Liver (tissue), 9 donors: ENCODE measurements around the gene PTTG1IP. TPM values are rescaled to one million over a fixed set of nuclear protein-coding genes. Genes with fewer than 3 reads are reported as not detected.

ENCODE experiments used
- DNase-seq: peaks from one replicate; pipeline ENCODE4 v3.0.0-alpha.2; 2017; ENCODE audit warnings: low spot score
- H3K27ac ChIP-seq, 2 donors: one replicate each; pipeline ENCODE4 v1.7.0; 2013; ENCODE audit warnings: inconsistent platforms in 2 of 2, low read length in 2 of 2, control low read depth in 1 of 2, low read depth in 1 of 2, mild to moderate bottlenecking in 1 of 2
- H3K27me3 ChIP-seq, 4 donors: one replicate each; pipeline versions ENCODE4 v1.6.1 to v1.7.0; 2013; ENCODE audit warnings: low read length in 3 of 4, inconsistent platforms in 1 of 4, mild to moderate bottlenecking in 1 of 4, moderate library complexity in 1 of 4; ENCODE audit not compliant: control insufficient read depth in 4 of 4, insufficient read depth in 4 of 4
- H3K36me3 ChIP-seq, 4 donors: one replicate each; pipeline versions ENCODE4 v1.6.1 to v1.7.0; 2013; ENCODE audit warnings: low read length in 3 of 4, mild to moderate bottlenecking in 3 of 4, low read depth in 1 of 4, moderate library complexity in 1 of 4; ENCODE audit not compliant: control insufficient read depth in 4 of 4, insufficient read depth in 3 of 4
- H3K4me1 ChIP-seq, 4 donors: one replicate each; pipeline versions ENCODE4 v1.6.1 to v1.7.0; 2013; ENCODE audit warnings: low read length in 3 of 4, mild to moderate bottlenecking in 3 of 4, moderate library complexity in 1 of 4; ENCODE audit not compliant: control insufficient read depth in 4 of 4, insufficient read depth in 4 of 4
- H3K4me3 ChIP-seq, 3 donors: one replicate each; pipeline versions ENCODE4 v1.6.1 to v1.7.0; 2013; ENCODE audit warnings: low read length in 3 of 3, control low read depth in 1 of 3, low read depth in 1 of 3, mild to moderate bottlenecking in 1 of 3
- H3K9ac ChIP-seq, 2 donors: one replicate each; pipeline ENCODE4 v1.7.0; 2013; ENCODE audit warnings: low read length in 2 of 2, mild to moderate bottlenecking in 2 of 2, moderate library complexity in 2 of 2, control low read depth in 1 of 2, low read depth in 1 of 2
- H3K9me3 ChIP-seq, 4 donors: one replicate each; pipeline versions ENCODE4 v1.6.1 to v1.7.0; 2013; ENCODE audit warnings: low read length in 3 of 4; ENCODE audit not compliant: control insufficient read depth in 4 of 4
- FOXA1 ChIP-seq: IDR thresholded peaks from 2 replicates; pipeline ENCODE4 v1.6.1; 2016; ENCODE audit warnings: antibody characterized with exemption
- FOXA2 ChIP-seq: IDR thresholded peaks from 2 replicates; pipeline ENCODE4 v1.6.1; 2016; ENCODE audit warnings: antibody characterized with exemption
- GABPA ChIP-seq, 2 donors: IDR thresholded peaks in 1 of 2; conservative IDR thresholded peaks in 1 of 2; 2 replicates each; pipeline ENCODE4 v1.6.1; 2016; ENCODE audit warnings: antibody characterized with exemption in 2 of 2, mild to moderate bottlenecking in 1 of 2, moderate library complexity in 1 of 2
- HNF4A ChIP-seq, 2 donors: conservative IDR thresholded peaks; 2 replicates each; pipeline ENCODE4 v1.6.1; 2016; ENCODE audit warnings: antibody characterized with exemption in 2 of 2, mild to moderate bottlenecking in 2 of 2
- HNF4G ChIP-seq: IDR thresholded peaks from 2 replicates; pipeline ENCODE4 v1.6.1; 2016; ENCODE audit warnings: antibody characterized with exemption
- JUND ChIP-seq, 2 donors: IDR thresholded peaks; 2 replicates each; pipeline ENCODE4 v1.6.1; 2016; ENCODE audit warnings: antibody characterized with exemption in 2 of 2
- NR2F2 ChIP-seq: IDR thresholded peaks from 2 replicates; pipeline ENCODE4 v1.6.1; 2016; ENCODE audit warnings: antibody characterized with exemption
- RXRA ChIP-seq, 2 donors: IDR thresholded peaks; 2 replicates each; pipeline ENCODE4 v1.6.1; 2017 to 2018; ENCODE audit warnings: antibody characterized with exemption in 2 of 2, mild to moderate bottlenecking in 1 of 2
- TAF1 ChIP-seq: conservative IDR thresholded peaks from 2 replicates; pipeline ENCODE4 v1.6.1; 2016; ENCODE audit warnings: antibody characterized with exemption, mild to moderate bottlenecking
- YY1 ChIP-seq: IDR thresholded peaks from 2 replicates; pipeline ENCODE4 v1.6.1; 2016; ENCODE audit warnings: antibody characterized with exemption, mild to moderate bottlenecking
- WGBS: extraction: QIAGEN DNeasy Blood & Tissue Kit; methylation state at CpG from one replicate; pipeline ENCODE4 v1.1.7; 2013; 5-methylcytosine and 5-hydroxymethylcytosine counted together
- polyA plus RNA-seq, 2 donors: library from polyadenylated mRNA; stranded (reverse) in 1 of 2; unstranded in 1 of 2; fragments of 200-250 nt in 1 of 2; fragments of >200 nt in 1 of 2; fragmentation: Nextera tagmentation in 1 of 2; extraction: Ambion mirVana in 1 of 2; gene quantifications; one replicate each; pipeline versions ENCODE4 v1.2.1 to v1.2.3, GENCODE V29; 2013 to 2015
- total RNA-seq, 2 donors: library from RNA; depleted of rRNA; stranded (reverse); fragments of >200 nt; gene quantifications; one replicate each; pipeline ENCODE4 v1.2.3, GENCODE V29; 2014
- TF ChIP-seq, protein P1 (sequence below): IDR thresholded peaks from 2 replicates; pipeline ENCODE4 v1.6.1; 2016; ENCODE audit warnings: antibody characterized with exemption
- TF ChIP-seq, protein P2 (sequence below): IDR thresholded peaks from 2 replicates; pipeline ENCODE4 v1.6.1; 2016; ENCODE audit warnings: antibody characterized with exemption
- TF ChIP-seq, protein P3 (sequence below): fragments of 150-350 bp; IDR thresholded peaks from 2 replicates; pipeline ENCODE4 v1.5.1; 2017; ENCODE audit warnings: improper control_type of control experiment, low read depth, low read length; ENCODE audit not compliant: missing input control
- TF ChIP-seq, protein P4 (sequence below): IDR thresholded peaks from 2 replicates; pipeline ENCODE4 v1.6.1; 2016; ENCODE audit warnings: antibody characterized with exemption
- donor health status: healthy.
- donor health status: healthy.
- donor health status: healthy.
- donor health status: healthy.
- donor health status: healthy.

Gene PTTG1IP
- total and polyA plus RNA-seq, 4 donors = 62.0 to 94.0 (median 79.8) TPM

DNA sequence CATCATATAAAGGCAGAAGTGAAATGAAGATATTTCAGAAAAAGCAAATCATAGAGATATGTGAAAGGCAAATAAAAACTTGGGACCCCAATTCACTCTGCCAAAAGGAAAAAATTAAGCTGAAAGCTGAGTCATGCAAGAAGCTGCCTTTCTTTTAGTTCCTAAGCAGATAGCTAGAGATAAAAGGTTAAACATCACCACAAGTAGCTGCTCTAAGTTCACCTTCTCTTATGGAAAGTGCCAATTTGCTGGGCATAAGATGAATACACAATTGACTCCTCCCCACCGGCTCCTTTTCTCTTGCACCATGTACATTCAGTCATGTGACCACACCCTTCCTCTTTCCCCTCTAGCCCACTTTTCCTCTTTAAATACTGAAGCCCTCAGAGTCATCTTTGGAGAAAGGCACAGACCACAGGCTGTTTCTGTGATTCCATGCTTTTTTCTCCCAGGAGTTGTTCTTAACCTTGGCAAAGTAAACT is 50.3 kb downstream of the PTTG1IP start:
- no peak overlapping the region for H3K9ac ChIP-seq
- no peak overlapping the region for H3K27ac ChIP-seq
- TF ChIP-seq HNF4A (conservative IDR thresholded peaks at IDR 0.05) (no peak), TAF1 (no peak), FOXA1 (no peak), YY1 (no peak), NR2F2 (no peak), HNF4G (no peak), RXRA (IDR thresholded peaks at IDR 0.05) (no peak), FOXA2 (no peak), JUND (IDR thresholded peaks at IDR 0.05) (no peak)
- TF ChIP-seq, protein P1, sequence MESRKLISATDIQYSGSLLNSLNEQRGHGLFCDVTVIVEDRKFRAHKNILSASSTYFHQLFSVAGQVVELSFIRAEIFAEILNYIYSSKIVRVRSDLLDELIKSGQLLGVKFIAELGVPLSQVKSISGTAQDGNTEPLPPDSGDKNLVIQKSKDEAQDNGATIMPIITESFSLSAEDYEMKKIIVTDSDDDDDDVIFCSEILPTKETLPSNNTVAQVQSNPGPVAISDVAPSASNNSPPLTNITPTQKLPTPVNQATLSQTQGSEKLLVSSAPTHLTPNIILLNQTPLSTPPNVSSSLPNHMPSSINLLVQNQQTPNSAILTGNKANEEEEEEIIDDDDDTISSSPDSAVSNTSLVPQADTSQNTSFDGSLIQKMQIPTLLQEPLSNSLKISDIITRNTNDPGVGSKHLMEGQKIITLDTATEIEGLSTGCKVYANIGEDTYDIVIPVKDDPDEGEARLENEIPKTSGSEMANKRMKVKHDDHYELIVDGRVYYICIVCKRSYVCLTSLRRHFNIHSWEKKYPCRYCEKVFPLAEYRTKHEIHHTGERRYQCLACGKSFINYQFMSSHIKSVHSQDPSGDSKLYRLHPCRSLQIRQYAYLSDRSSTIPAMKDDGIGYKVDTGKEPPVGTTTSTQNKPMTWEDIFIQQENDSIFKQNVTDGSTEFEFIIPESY = no peak
- TF ChIP-seq, protein P2, sequence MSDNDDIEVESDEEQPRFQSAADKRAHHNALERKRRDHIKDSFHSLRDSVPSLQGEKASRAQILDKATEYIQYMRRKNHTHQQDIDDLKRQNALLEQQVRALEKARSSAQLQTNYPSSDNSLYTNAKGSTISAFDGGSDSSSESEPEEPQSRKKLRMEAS = no peak
- TF ChIP-seq, protein P3, sequence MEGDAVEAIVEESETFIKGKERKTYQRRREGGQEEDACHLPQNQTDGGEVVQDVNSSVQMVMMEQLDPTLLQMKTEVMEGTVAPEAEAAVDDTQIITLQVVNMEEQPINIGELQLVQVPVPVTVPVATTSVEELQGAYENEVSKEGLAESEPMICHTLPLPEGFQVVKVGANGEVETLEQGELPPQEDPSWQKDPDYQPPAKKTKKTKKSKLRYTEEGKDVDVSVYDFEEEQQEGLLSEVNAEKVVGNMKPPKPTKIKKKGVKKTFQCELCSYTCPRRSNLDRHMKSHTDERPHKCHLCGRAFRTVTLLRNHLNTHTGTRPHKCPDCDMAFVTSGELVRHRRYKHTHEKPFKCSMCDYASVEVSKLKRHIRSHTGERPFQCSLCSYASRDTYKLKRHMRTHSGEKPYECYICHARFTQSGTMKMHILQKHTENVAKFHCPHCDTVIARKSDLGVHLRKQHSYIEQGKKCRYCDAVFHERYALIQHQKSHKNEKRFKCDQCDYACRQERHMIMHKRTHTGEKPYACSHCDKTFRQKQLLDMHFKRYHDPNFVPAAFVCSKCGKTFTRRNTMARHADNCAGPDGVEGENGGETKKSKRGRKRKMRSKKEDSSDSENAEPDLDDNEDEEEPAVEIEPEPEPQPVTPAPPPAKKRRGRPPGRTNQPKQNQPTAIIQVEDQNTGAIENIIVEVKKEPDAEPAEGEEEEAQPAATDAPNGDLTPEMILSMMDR = no peak
- TF ChIP-seq, protein P4, sequence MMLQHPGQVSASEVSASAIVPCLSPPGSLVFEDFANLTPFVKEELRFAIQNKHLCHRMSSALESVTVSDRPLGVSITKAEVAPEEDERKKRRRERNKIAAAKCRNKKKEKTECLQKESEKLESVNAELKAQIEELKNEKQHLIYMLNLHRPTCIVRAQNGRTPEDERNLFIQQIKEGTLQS = no peak
- H3K9me3 ChIP-seq = peaks cover 4 to 10% (median 9%) of the 10 kb centered on the region in 4 donors
- H3K4me3 ChIP-seq = no peak overlapping the region
- no peaks in the 10 kb centered on the region for H3K4me1 ChIP-seq
- WGBS = 82% methylated on average over 1 of the region's 1 CpG
- no peaks in the 10 kb centered on the region for H3K27me3 ChIP-seq
- DNase-seq = no peak
- no peaks in the 10 kb centered on the region for H3K36me3 ChIP-seq

DNA sequence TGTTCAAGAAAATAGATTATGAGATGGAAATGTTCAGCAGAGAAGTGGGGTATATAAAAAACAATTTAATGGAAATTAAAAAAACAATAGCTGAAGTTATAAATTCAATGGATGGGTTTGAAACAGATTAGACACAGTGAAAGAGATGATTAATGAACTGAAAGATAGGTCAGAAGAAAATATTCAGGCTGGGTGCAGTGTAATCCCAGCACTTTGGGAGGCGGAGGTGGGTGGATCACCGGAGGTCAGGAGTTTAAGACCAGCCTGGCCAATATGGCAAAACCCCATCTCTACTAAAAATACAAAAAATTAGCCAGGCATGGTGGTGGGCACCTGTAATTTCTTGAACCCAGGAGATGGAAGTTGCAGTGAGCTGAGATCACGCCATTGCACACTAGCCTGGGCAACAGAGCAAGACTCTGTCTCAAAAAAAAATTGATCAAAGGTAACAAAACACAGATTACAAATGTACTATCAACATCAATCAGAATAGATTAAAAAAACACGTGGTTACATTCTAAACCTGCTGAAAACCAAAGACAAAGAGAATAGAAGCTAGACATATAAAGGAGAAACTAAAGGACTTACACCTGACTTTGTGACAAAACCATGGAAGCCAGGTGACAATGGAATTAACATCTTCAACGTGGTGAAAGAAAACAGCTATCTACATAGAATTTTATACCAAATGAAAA is 50.9 kb downstream of the PTTG1IP start:
- H3K27ac ChIP-seq = no peak overlapping the region
- H3K27me3 ChIP-seq = no peaks in the 10 kb centered on the region
- H3K36me3 ChIP-seq = no peaks in the 10 kb centered on the region
- H3K9me3 ChIP-seq = peaks cover 1 to 9% (median 7%) of the 10 kb centered on the region in 4 donors
- 78% methylated on average over 5 of the region's 5 CpGs for WGBS
- TF ChIP-seq, protein P1 = no peak
- no peak for TF ChIP-seq GABPA (IDR thresholded peaks at IDR 0.05 in 1 of 2, conservative IDR thresholded peaks at IDR 0.05 in 1 of 2)
- TF ChIP-seq, protein P4 = no peak
- TF ChIP-seq, protein P3 = no peak
- TF ChIP-seq HNF4A (conservative IDR thresholded peaks at IDR 0.05) = no peak
- no peak overlapping the region for H3K4me3 ChIP-seq
- no peak for DNase-seq
- no peaks in the 10 kb centered on the region for H3K4me1 ChIP-seq
- H3K9ac ChIP-seq = no peak overlapping the region
